Measurements from ENCODE around the gene AGER. TPM values are rescaled to one million over a fixed set of nuclear protein-coding genes. Genes with fewer than 3 reads are reported as not detected.
"Not testable (repeated sequence)": the region's sequence is repeated elsewhere in the genome, so short reads cannot be mapped to it uniquely, and the experiment has no call there.

AGER gene
- total RNA-seq, 1 experiment from 2014 or later, result 1.3 TPM

GRCh38 chr6:32187725-32188380 is 3.8 kb upstream of the AGER start:
- DNase-seq (ENCODE audit: extremely low read depth, low read depth), result not testable (repeated sequence)

GRCh38 chr6:32187009-32187709 is 3.1 kb upstream of the AGER start:
- DNase-seq (ENCODE audit: extremely low read depth, low read depth), result no peak

- DNase-seq (ENCODE audit: extremely low read depth, low read depth), result not testable (repeated sequence)
These were observed 2.2 kb upstream of the AGER start for GRCh38 chr6:32186151-32186840.

GRCh38 chr6:32185681-32186131 is 1.7 kb upstream of the AGER start:
- peak; percentile 74 for DNase-seq (ENCODE audit: extremely low read depth, low read depth)

- no peak for DNase-seq (ENCODE audit: extremely low read depth, low read depth)
These were observed 470 bp downstream of the AGER start for GRCh38 chr6:32183483-32184083.

- DNase-seq (ENCODE audit: extremely low read depth, low read depth), result no peak
These were observed 1.0 kb downstream of the AGER start for GRCh38 chr6:32183030-32183429.

GRCh38 chr6:32182555-32182981 is 1.5 kb downstream of the AGER start:
- DNase-seq (ENCODE audit: extremely low read depth, low read depth), result no peak

- no peak for DNase-seq (ENCODE audit: extremely low read depth, low read depth)
These were observed 2.0 kb downstream of the AGER start for GRCh38 chr6:32181915-32182529.

GRCh38 chr6:32181148-32181702 is 2.8 kb downstream of the AGER start:
- no peak for DNase-seq (ENCODE audit: extremely low read depth, low read depth)

GRCh38 chr6:32179766-32180405 is 4.2 kb downstream of the AGER start:
- DNase-seq (ENCODE audit: extremely low read depth, low read depth), result no peak

GRCh38 chr6:32178547-32179440 is 5.3 kb downstream of the AGER start:
- no peak for DNase-seq (ENCODE audit: extremely low read depth, low read depth)

GRCh38 chr6:32177788-32178546 is 6.1 kb downstream of the AGER start, which contains the start of gene RNF5:
Gene RNF5, plus strand, starts transcription at chr6:32178405. Its CDS starts 107 bp downstream, at chr6:32178512.
- DNase-seq (ENCODE audit: extremely low read depth, low read depth), result peak; percentile 99

GRCh38 chr6:32177183-32177787 is 6.8 kb downstream of the AGER start:
- peak; percentile 22 for DNase-seq (ENCODE audit: extremely low read depth, low read depth)

GRCh38 chr6:32176476-32177182 is 7.4 kb downstream of the AGER start:
- DNase-seq (ENCODE audit: extremely low read depth, low read depth), result no peak

- peak; percentile 90 for DNase-seq (ENCODE audit: extremely low read depth, low read depth)
These were observed 8.2 kb downstream of the AGER start, which contains the start of gene AGPAT1 for GRCh38 chr6:32175711-32176475. Gene AGPAT1, minus strand, starts transcription at chr6:32176084. Its CDS starts 4,588 bp downstream, at chr6:32171496.

- DNase-seq (ENCODE audit: extremely low read depth, low read depth), result no peak
These were observed 8.7 kb downstream of the AGER start for GRCh38 chr6:32175322-32175710.

All from NCI-H460 (cell line).